Measurements from ENCODE around the gene KRT73. TPM values are rescaled to one million over a fixed set of nuclear protein-coding genes. Genes with fewer than 3 reads are reported as not detected.

Gene KRT73
- total RNA-seq, 1 donor from 2014 or later: not detected

DNA sequence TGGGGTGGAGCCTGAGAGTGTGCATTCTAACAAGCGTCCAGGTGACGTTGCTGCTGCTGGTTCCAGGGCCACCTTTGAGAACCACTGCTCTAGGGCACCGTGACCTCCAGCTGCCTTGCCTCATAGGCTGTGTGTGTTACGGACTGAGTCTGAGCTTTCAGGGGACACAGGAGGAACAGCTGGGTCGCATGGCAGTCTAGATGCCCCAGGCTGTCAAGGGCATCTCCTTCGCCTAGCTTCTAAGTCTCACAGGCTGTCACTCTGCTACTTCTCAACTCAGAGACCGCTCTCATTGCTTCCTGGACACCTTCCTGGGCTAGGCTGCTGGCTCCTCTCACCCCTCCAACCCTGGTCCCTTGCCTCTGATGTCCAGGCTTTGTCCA is 965 bp downstream of the KRT73 start:
- no peak for DNase-seq

DNA sequence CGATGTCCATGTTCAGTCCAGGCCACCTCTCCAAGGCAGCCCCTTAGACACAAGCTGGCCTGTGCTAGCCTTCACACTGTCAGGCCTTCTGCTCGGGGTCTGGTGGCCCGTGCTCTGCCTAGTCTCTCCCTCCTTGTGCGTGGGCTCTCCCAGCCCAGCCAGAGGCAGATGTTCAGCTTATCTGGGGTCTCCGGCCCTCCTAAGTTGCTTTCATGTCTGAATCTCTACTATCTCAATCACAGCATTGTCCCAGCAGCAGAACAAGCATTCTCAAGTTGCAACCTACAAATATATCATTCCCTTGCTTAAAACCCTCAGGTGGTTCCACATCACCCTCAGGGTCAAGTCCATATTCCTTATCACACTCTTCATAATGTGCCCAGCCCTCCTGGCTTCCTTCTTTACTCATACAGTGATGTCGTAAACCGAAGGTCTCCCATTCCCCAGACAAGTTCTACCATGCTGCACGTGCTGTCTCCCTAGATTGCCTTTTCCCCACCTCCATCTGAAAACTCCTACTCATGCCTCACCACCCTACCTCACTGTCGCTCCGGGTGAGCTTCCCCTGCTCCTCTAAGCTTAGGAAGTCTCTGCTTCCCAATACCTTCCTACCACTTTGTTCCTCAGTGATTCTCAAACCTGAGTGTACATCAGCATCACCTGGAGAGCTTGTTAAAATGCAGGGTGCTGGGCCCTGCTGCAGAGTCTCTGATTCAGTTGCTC is 1.5 kb downstream of the KRT73 start:
- DNase-seq: no peak

DNA sequence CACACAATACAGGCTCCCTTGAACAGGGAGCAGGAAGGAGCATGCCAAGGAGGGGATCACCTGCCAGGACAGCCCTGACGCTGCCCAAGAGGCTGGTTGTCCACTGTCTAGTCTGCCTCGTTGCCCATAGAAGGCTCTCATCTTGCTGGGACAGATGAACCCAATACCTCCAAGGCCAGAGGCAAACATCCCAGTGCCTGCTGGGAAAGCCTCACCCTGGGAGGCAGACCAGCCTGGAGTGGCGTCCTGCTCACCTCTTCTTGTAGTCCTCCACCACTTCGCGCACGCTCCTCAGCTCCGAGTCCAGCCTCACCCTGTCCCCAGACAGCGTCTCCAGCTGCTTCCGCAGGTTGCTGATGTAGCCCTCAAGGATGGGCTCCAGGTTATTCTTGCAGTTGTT is 2.4 kb downstream of the KRT73 start:
- no peak for DNase-seq

- no peak for DNase-seq
Measured at GRCh38 chr12:52615208-52615868, 3.0 kb downstream of the KRT73 start.

DNA sequence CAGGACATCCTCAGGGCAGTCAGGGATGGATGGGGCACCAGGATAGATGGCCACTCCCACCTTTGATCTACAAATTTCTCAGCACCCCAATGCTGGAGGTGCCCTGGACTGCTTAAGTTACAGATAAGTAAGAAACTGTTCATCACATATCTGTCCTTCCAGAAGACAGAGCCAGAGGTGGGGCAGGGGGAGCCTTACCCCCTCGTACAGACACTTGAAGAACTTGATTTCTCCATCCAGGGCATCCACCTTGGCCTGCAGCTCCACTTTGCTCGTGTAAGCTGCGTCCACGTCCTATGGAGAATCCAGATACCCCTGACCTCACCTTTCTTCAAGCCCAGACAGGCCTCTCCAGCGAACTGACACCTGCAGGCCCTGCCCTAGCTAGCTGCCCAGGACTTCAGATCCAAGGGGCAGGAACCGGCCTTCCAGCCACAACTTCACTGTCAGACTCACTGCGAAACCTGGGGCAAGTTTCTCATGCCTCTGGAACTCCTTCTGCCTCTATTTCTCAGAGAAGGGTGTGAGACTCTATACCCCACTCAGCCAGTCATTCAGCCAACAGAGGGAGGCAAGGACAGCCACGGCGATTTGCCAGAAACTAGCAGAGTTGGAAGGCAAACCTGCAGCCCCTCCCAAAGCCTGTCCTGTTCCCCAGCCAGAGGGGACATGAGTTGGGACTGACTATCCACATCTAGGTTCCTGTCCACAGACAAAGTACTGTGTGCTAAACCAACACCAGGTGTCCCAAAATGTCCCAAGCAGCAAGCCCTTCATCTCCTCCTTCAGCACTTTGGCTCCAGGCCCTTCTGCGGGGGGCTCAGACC is 3.8 kb downstream of the KRT73 start:
- no peak for DNase-seq

GRCh38 chr12:52613384-52614030 is 4.9 kb downstream of the KRT73 start:
- no peak for DNase-seq

DNA sequence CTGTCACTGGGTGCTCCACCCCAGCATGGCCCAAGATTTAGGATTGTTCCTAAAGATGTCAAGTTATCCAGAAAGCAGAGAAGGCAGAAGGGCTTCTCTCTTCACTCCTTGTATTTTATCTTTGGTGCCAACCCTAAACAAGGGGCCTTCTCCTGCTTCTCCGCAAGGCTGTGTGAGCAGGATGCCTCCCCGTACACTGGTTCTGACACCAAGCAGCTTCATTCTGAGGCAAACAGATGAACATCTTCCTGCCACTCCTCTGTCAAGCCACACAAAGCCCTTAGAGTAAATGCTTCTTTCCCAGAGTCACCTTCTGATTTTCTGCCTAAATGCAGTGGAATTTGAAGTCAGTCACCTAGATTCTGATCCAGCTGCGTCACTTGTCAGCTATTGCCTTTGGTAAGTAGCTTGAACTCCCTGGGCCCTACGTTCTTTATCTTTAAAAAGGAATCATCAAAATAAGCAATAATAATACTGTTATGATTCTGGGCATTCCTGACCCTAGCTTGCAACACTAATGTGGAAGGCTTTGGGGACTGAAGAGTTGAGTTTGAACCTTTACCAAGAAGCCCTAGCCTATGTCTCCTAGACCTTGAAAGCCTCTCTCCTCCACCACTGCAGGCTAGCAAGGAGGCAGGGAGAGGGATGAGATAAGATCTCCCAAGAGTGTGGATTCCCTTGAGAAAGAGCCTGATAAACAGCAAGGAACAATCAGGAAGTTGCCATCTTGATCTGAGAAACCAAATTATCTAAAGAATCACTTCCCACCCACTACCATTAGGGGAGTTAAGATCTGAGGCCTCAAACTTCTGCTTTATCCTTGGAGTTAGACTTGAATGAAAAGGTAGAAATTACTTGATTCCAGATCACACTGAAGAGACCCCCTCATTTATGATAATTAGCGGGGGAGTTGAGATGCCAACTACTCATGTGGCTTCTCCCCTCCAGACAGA is 5.7 kb downstream of the KRT73 start:
- no peak for DNase-seq

- no peak for DNase-seq
Measured at GRCh38 chr12:52611080-52611468, 7.3 kb downstream of the KRT73 start.

- DNase-seq: no peak
Measured at GRCh38 chr12:52608826-52609630, 9.3 kb downstream of the KRT73 start.

DNA sequence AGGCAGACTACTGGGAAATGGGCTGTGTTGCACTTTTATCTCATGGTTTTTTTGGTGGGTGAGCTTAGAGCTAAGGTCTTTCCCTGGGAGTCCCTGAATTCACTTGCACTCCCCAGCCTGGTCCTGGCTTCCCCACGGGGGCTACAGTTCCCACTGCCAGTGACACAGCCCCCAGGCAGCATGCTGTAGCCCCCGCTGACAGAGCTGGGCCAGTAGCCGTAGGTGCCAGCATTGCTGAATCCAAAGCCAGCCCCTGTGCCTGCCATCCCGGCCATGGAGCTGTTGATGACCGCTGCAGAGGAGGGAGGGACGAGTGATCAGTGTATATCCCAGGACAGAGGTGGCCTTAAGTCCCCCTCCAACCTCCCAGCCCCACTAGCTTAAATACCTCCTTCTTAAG is 10.2 kb downstream of the KRT73 start:
- no peak for DNase-seq

DNA sequence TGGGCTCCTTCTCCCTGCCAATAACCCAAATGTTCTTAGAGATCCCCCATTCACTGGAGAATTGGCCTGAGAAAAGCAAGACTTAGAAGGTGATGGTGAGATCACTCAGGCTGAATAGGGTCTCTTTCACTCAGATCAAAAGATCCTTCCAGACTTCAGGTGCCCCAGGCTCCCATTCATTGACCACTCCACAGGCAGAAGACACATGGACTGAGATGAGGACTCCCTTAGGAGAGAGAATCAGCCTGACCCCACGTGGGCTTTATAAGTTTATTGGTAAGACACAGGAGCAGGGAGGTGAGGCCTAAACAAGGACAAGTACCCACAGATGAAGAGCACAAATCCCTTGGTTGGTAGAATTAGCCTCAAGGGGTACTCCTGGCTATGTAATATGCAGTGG is 11.0 kb downstream of the KRT73 start:
- no peak for DNase-seq

- DNase-seq: no peak
Measured at GRCh38 chr12:52606581-52607218, 11.7 kb downstream of the KRT73 start.

- no peak for DNase-seq
Measured at GRCh38 chr12:52606096-52606495, 12.3 kb downstream of the KRT73 start.

- DNase-seq: no peak
Measured at GRCh38 chr12:52605542-52605941, 12.8 kb downstream of the KRT73 start.

GRCh38 chr12:52604859-52605258 is 13.5 kb downstream of the KRT73 start:
- no peak for DNase-seq

DNA sequence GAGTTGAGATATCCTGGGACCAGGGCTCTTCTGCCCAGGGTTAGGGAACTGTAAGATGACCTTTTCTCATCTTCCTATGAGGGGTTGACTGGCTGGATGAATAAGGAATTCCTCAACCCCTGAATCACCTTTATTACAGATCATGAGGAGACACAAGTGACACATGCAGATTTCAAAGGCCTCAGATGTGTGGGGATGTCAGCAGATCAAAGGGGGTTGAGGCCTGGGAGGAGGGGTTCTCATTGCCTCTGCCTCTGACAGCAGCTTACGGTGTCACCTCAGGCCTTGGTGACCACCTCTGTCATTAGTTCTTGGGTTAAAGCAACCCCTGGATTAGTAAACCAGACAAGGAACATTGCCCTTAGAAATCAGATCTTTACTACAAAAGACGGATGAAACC is 15.0 kb downstream of the KRT73 start:
- DNase-seq: no peak

- no peak for DNase-seq
Measured at GRCh38 chr12:52602552-52602951, 15.8 kb downstream of the KRT73 start.

DNA sequence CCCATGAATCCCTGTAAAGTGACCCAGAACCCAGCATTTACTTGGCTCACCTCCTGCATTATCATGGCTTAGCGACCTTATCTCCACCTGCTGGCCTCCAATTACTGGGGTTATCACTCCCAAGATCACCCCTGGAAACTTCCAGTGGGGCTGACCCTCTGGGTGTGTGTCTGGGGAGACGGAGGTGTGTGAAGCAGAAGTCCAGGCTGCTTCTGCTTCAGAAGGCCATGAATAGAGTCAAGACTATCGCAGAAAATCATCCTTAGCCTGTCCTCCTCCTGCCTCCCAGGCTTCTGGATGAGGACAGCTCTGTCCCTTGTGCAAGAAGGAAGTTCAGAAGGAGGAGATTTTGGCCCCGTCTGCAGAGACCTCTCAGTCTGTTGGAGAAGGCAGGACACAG is 16.7 kb downstream of the KRT73 start:
- no peak for DNase-seq

GRCh38 chr12:52600941-52601481 is 17.3 kb downstream of the KRT73 start, which contains the start of gene KRT72:
KRT72 (minus strand) TSS chr12:52601463; CDS start chr12:52601452, 11 bp downstream.
- DNase-seq: no peak

DNA sequence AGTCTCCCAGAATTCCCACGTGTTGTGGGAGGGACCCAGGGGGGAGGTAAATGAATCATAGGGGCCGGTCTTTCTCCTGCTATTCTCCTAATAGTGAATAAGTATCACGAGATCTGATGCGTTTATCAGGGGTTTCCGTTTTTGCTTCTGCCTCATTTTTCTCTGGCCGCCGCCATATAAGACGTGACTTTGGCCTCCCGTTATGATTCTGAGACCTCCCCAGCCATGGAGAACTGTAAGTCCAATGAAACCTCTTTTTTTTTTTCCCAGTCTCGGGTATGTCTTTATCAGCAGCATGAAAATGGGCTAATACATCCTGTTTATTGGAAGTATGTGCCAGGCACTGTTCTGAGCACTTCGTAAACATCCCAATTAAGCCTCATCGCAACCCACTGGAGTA is 17.9 kb downstream of the KRT73 start:
- no peak for DNase-seq
